ENCODE data around the gene CYP4F3. TPM values are rescaled to one million over a fixed set of nuclear protein-coding genes. Genes with fewer than 3 reads are reported as not detected.

CYP4F3 gene
- polyA plus RNA-seq, 3 donors: 0.56 to 1.2 (median 0.92) TPM

- no peak overlapping the region for H3K4me3 Mint-ChIP-seq
- H2AFZ ChIP-seq (ENCODE audit: insufficient read depth, low read depth, low read length, poor library complexity, severe bottlenecking): no peak overlapping the region
- H3K9me3 Mint-ChIP-seq: peaks cover 0 to 2% (median 0%) of the 10 kb centered on the region in 7 donors
- no peak overlapping the region for H3K27ac Mint-ChIP-seq
- H3K4me2 ChIP-seq (replicated peaks; ENCODE audit: extremely low read depth, low read length, poor library complexity, severe bottlenecking): no peak overlapping the region
- no peaks in the 10 kb centered on the region for H3K9me3 ChIP-seq (replicated peaks in 1 of 2; ENCODE audit: control insufficient read depth in 1 of 2, insufficient read depth in 1 of 2, low read length in 2 of 2)
- H3K27me3 ChIP-seq (ENCODE audit: control insufficient read depth in 2 of 2, insufficient read depth in 2 of 2, low read length in 2 of 2): no peaks in the 10 kb centered on the region
- no peak overlapping the region for H3K9ac ChIP-seq (ENCODE audit: insufficient read depth, low read length, poor library complexity, severe bottlenecking)
- H3K27ac ChIP-seq (ENCODE audit: low read depth in 1 of 2, low read length in 2 of 2): no peak overlapping the region
- 10% methylated on average over 7 of the region's 9 CpGs for WGBS (ENCODE audit: insufficient coverage)
- no peaks in the 10 kb centered on the region for H3K36me3 Mint-ChIP-seq
- intact Hi-C loops (cut with micrococcal nuclease): loop anchor here (10.0 kb wide), 2 partner anchors 561 to 791 kb away; partner anchors contain the start of gene FAM32A (in 1 of the 2)
- no peaks in the 10 kb centered on the region for H3K4me1 Mint-ChIP-seq
- no peak overlapping the region for H3K4me3 ChIP-seq (replicated peaks in 1 of 3; ENCODE audit: low read depth in 2 of 3, low read length in 3 of 3)
- no peak for DNase-seq
- no peaks in the 10 kb centered on the region for H4K20me1 ChIP-seq (ENCODE audit: insufficient read depth, low read length)
- TF ChIP-seq CTCF (IDR thresholded peaks at IDR 0.05): no peak
- H3K27me3 Mint-ChIP-seq (ENCODE audit: low read depth in 3 of 3): peaks cover 9 to 13% (median 12%) of the 10 kb centered on the region in 3 donors
- H3K36me3 ChIP-seq (replicated peaks in 1 of 2; ENCODE audit: control insufficient read depth in 1 of 2, insufficient read depth in 2 of 2, low read length in 2 of 2): no peaks in the 10 kb centered on the region
- H3K4me1 ChIP-seq (ENCODE audit: control insufficient read depth in 1 of 2, insufficient read depth in 2 of 2, low read length in 2 of 2): no peaks in the 10 kb centered on the region
- no peaks in the 10 kb centered on the region for H3K79me2 ChIP-seq (ENCODE audit: insufficient read depth, low read length)
Observed at GRCh38 chr19:15623711-15624318, 16.9 kb upstream of the CYP4F3 start.

- Histone ChIP-seq H3K4me1 (ENCODE audit: control insufficient read depth in 1 of 2, insufficient read depth in 2 of 2, low read length in 2 of 2) (peaks cover 14 to 15% of the 10 kb centered on the region in 2 donors), H4K20me1 (ENCODE audit: insufficient read depth, low read length) (no peaks in the 10 kb centered on the region), H3K36me3 (replicated peaks in 1 of 2; ENCODE audit: control insufficient read depth in 1 of 2, insufficient read depth in 2 of 2, low read length in 2 of 2) (no peaks in the 10 kb centered on the region), H3K4me2 (replicated peaks; ENCODE audit: extremely low read depth, low read length, poor library complexity, severe bottlenecking) (no peak overlapping the region), H3K79me2 (ENCODE audit: insufficient read depth, low read length) (no peaks in the 10 kb centered on the region), H3K27me3 (ENCODE audit: control insufficient read depth in 2 of 2, insufficient read depth in 2 of 2, low read length in 2 of 2) (no peaks in the 10 kb centered on the region), H3K9me3 (replicated peaks in 1 of 2; ENCODE audit: control insufficient read depth in 1 of 2, insufficient read depth in 1 of 2, low read length in 2 of 2) (no peaks in the 10 kb centered on the region), H3K4me3 (replicated peaks in 1 of 3; ENCODE audit: low read depth in 2 of 3, low read length in 3 of 3) (no peak overlapping the region), H3K27ac (ENCODE audit: low read depth in 1 of 2, low read length in 2 of 2) (no peak overlapping the region), H2AFZ (ENCODE audit: insufficient read depth, low read depth, low read length, poor library complexity, severe bottlenecking) (no peak overlapping the region), H3K9ac (ENCODE audit: insufficient read depth, low read length, poor library complexity, severe bottlenecking) (no peak overlapping the region)
- intact Hi-C loops (cut with micrococcal nuclease): loop anchor here (5.0 to 10.0 kb wide), 3 partner anchors 554 to 786 kb away; partner anchors contain the start of gene FAM32A (in 1 of the 2)
- Mint-ChIP-seq H3K9me3 (peaks cover 0 to 2% (median 0%) of the 10 kb centered on the region in 7 donors), H3K36me3 (no peaks in the 10 kb centered on the region), H3K27me3 (ENCODE audit: low read depth in 3 of 3) (peaks cover 6 to 9% (median 8%) of the 10 kb centered on the region in 3 donors), H3K4me1 (peaks cover 15% of the 10 kb centered on the region), H3K27ac (peak overlapping the region in 1 of 7 donors; percentile 35), H3K4me3 (no peak overlapping the region)
- 57% methylated on average over 14 of the region's 22 CpGs for WGBS (ENCODE audit: insufficient coverage)
- DNase-seq: no peak
- no peak for TF ChIP-seq CTCF (IDR thresholded peaks at IDR 0.05)
Observed at GRCh38 chr19:15628236-15629002, 12.3 kb upstream of the CYP4F3 start.

All from CD14-positive monocyte (primary cell).